ENCODE data around the gene SCCPDH.

The SCCPDH gene

GRCh38 chr1:246768403-246769020, 44.3 kb downstream of the SCCPDH start:
- CTCF ChIA-PET, result no interaction called here
- no peak for TF ChIP-seq CTCF (IDR thresholded peaks at IDR 0.05; ENCODE audit: insufficient read depth, low read length, missing control alignments)
- DNase-seq (ENCODE audit: low read depth, low spot score), result no peak
- no peak overlapping the region for H3K4me3 ChIP-seq (ENCODE audit: low read depth, low read length)
- POLR2A ChIA-PET, result no interaction called here

GRCh38 chr1:246769306-246769705, 45.1 kb downstream of the SCCPDH start:
- no peak overlapping the region for H3K4me3 ChIP-seq (ENCODE audit: low read depth, low read length)
- POLR2A ChIA-PET, result no interaction called here
- DNase-seq (ENCODE audit: low read depth, low spot score), result peak; percentile 80
- CTCF ChIA-PET, result no interaction called here
- no peak for TF ChIP-seq CTCF (IDR thresholded peaks at IDR 0.05; ENCODE audit: insufficient read depth, low read length, missing control alignments)

GRCh38 chr1:246771366-246771765, 47.2 kb downstream of the SCCPDH start:
- no peak overlapping the region for H3K4me3 ChIP-seq (ENCODE audit: low read depth, low read length)
- POLR2A ChIA-PET, result no interaction called here
- CTCF ChIA-PET, result interaction anchor here (1.3 kb wide), 1 partner anchor 17 kb away, joined by 7 read pairs; no protein-coding TSS in a partner anchor
- DNase-seq (ENCODE audit: low read depth, low spot score), result no peak
- TF ChIP-seq CTCF (IDR thresholded peaks at IDR 0.05; ENCODE audit: insufficient read depth, low read length, missing control alignments), result no peak

GRCh38 chr1:246772686-246773085, 48.5 kb downstream of the SCCPDH start:
- no peak overlapping the region for H3K4me3 ChIP-seq (ENCODE audit: low read depth, low read length)
- CTCF ChIA-PET, result interaction anchor here (0.6 to 1.3 kb wide), 2 partner anchors 19 kb away, joined by 3 to 7 read pairs; no protein-coding TSS in a partner anchor
- TF ChIP-seq CTCF (IDR thresholded peaks at IDR 0.05; ENCODE audit: insufficient read depth, low read length, missing control alignments), result no peak
- POLR2A ChIA-PET, result no interaction called here
- DNase-seq (ENCODE audit: low read depth, low spot score), result no peak

GRCh38 chr1:246773213-246773641, 49.0 kb downstream of the SCCPDH start:
- DNase-seq (ENCODE audit: low read depth, low spot score), result no peak
- TF ChIP-seq CTCF (IDR thresholded peaks at IDR 0.05; ENCODE audit: insufficient read depth, low read length, missing control alignments), result no peak
- ChIA-PET CTCF (interaction anchor here (0.6 to 1.6 kb wide), 3 partner anchors 19 to 84 kb away, joined by 3 to 4 read pairs (median 3); no protein-coding TSS in a partner anchor), POLR2A (no interaction called here)
- no peak overlapping the region for H3K4me3 ChIP-seq (ENCODE audit: low read depth, low read length)

- ChIA-PET CTCF (no interaction called here), POLR2A (no interaction called here)
- TF ChIP-seq CTCF (IDR thresholded peaks at IDR 0.05; ENCODE audit: insufficient read depth, low read length, missing control alignments), result no peak
- H3K4me3 ChIP-seq (ENCODE audit: low read depth, low read length), result no peak overlapping the region
- DNase-seq (ENCODE audit: low read depth, low spot score), result no peak
These were observed 51.5 kb downstream of the SCCPDH start for GRCh38 chr1:246775531-246776385.

All from AG04449 (cell line).